ENCODE results near the gene PLXNA2.

The PLXNA2 gene

GRCh38 chr1:207985996-207986395 is 258.2 kb downstream of the PLXNA2 start:
- no peak for ATAC-seq

GRCh38 chr1:207984831-207985572 is 259.2 kb downstream of the PLXNA2 start:
- no peak for ATAC-seq

DNA sequence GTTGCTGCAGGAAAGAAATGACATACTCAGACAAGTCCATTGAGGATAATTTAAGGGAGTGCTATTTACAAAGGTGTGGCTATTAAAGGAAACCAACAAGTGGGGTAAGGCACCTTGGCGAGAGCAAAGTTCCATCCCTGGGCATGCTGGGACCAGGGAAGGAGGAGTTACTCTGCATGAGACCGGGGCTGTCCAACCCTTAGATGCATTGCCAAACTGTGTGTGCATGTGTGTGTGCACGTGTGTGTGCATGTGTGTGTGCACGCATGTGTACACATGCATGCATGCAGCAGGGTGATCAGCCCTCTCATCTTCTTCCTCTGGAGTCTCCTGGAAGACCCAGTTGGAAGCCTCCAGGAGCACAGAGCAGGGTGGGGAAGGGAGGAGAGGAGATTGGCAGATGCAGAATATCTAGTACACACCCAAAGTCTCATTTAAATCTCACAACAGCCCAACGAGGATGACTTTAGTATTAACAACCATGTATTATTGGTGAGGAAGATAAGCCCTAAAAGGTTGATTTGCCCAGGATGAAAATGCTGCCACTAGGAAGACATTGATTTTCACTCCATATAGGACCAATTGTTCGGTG is 261.0 kb downstream of the PLXNA2 start:
- ATAC-seq: no peak

GRCh38 chr1:207981976-207982375 is 262.2 kb downstream of the PLXNA2 start:
- ATAC-seq: no peak

DNA sequence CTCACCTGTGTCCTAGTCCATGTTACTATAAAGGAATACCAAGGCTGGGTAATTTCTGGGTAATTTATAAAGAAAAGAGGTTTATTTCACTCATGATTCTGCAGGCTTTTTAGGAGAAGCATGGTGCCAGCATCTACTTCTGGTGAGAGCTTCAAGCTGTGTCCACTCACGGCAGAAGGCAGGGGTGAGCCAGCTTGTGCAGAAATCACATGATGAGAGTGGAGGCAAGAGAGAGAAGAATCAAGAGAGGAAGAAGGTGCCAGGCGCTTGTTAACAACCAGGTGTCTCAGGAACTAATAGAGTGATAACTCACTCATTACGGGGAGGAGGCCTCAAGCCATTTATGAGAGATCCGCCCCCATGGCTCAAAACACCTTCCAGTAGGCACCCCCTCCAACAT is 265.7 kb downstream of the PLXNA2 start:
- ATAC-seq: no peak

- no peak for ATAC-seq
Observed at GRCh38 chr1:207977876-207978275, 266.3 kb downstream of the PLXNA2 start.

DNA sequence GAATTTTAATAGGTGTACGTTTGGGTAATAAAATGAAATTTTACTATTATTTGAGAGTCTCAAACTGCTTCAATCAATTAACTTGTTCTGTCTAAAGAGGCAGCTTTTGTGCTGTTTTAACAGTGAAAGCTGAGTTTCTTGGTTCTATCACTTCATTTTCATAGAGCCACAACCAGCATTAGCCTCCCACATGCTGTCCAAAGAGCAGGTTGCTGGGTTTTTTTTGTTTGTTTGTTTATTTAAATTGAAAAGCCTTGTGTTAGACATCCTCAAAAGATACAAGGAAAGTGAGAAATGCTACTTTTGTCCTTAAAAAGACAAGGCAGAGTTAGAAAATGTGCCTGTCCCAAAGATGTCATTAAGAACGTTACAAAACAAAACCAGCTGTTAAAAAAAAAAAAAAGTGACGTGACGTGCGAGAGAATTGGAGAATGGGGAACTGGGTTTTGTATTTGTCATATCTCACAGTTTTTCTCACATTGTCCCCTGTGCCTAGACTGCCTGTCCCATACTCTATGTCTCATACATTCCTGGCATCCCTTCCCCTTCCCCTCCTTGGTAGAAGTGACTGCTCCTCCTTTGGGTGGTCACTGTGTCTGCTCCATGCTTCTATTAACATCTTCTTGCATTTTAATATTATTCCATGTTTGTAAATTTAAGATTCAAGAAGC is 270.2 kb downstream of the PLXNA2 start:
- ATAC-seq: no peak

GRCh38 chr1:207972337-207972736 is 271.8 kb downstream of the PLXNA2 start:
- ATAC-seq: no peak
